ENCODE measurements around the gene LIPC.

Gene LIPC

GRCh38 chr15:58490888-58491473 lies 59.2 kb downstream of the LIPC start:
- no peak for DNase-seq (ENCODE audit: low read depth in 1 of 2, low spot score in 1 of 2)

GRCh38 chr15:58491499-58492202 lies 59.9 kb downstream of the LIPC start:
- DNase-seq (ENCODE audit: low read depth in 1 of 2, low spot score in 1 of 2), result no peak

- no peak for DNase-seq (ENCODE audit: low read depth in 1 of 2, low spot score in 1 of 2)
These were observed 61.0 kb downstream of the LIPC start for GRCh38 chr15:58492661-58493397.

GRCh38 chr15:58494567-58494966 lies 62.8 kb downstream of the LIPC start:
- no peak for DNase-seq (ENCODE audit: low read depth in 1 of 2, low spot score in 1 of 2)

- DNase-seq (ENCODE audit: low read depth in 1 of 2, low spot score in 1 of 2), result no peak
These were observed 64.2 kb downstream of the LIPC start for GRCh38 chr15:58495891-58496408.

- no peak for DNase-seq (ENCODE audit: low read depth in 1 of 2, low spot score in 1 of 2)
These were observed 65.4 kb downstream of the LIPC start for GRCh38 chr15:58497046-58497785.

- DNase-seq (ENCODE audit: low read depth in 1 of 2, low spot score in 1 of 2), result no peak
These were observed 67.2 kb downstream of the LIPC start for GRCh38 chr15:58498821-58499580.

GRCh38 chr15:58501006-58501405 lies 69.2 kb downstream of the LIPC start:
- no peak for DNase-seq (ENCODE audit: low read depth in 1 of 2, low spot score in 1 of 2)

GRCh38 chr15:58501636-58502188 lies 69.9 kb downstream of the LIPC start:
- no peak for DNase-seq (ENCODE audit: low read depth in 1 of 2, low spot score in 1 of 2)

- DNase-seq (ENCODE audit: low read depth in 1 of 2, low spot score in 1 of 2), result no peak
These were observed 71.6 kb downstream of the LIPC start for GRCh38 chr15:58503139-58504027.

- DNase-seq (ENCODE audit: low read depth in 1 of 2, low spot score in 1 of 2), result no peak
These were observed 73.0 kb downstream of the LIPC start for GRCh38 chr15:58504674-58505234.

GRCh38 chr15:58505581-58505980 lies 73.8 kb downstream of the LIPC start:
- no peak for DNase-seq (ENCODE audit: low read depth in 1 of 2, low spot score in 1 of 2)

- DNase-seq (ENCODE audit: low read depth in 1 of 2, low spot score in 1 of 2), result no peak
These were observed 74.3 kb downstream of the LIPC start for GRCh38 chr15:58506064-58506490.

- no peak for DNase-seq (ENCODE audit: low read depth in 1 of 2, low spot score in 1 of 2)
These were observed 75.2 kb downstream of the LIPC start for GRCh38 chr15:58506783-58507668.

GRCh38 chr15:58509556-58509955 lies 77.8 kb downstream of the LIPC start:
- no peak for DNase-seq (ENCODE audit: low read depth in 1 of 2, low spot score in 1 of 2)

- no peak for DNase-seq (ENCODE audit: low read depth in 1 of 2, low spot score in 1 of 2)
These were observed 79.2 kb downstream of the LIPC start for GRCh38 chr15:58510715-58511598.

- no peak for DNase-seq (ENCODE audit: low read depth in 1 of 2, low spot score in 1 of 2)
These were observed 79.8 kb downstream of the LIPC start for GRCh38 chr15:58511599-58511987.

Measured in activated CD4-positive, alpha-beta T cell treated with anti-CD3 and anti-CD28 coated beads, Interleukin-2, amount 50 U/mL, for 24 hours (primary cell).